Fibroblast of lung (primary cell): ENCODE data around the gene PNMA6E. TPM values are rescaled to one million over a fixed set of nuclear protein-coding genes. Genes with fewer than 3 reads are reported as not detected.

Experiments used
- DNase-seq, 2 donors: peaks; one replicate each; pipeline versions ENCODE4 v3.0.0 to v3.0.0-alpha.2; 2010; ENCODE audit warnings: low read depth in 2 of 2
- H2AFZ ChIP-seq: 2 replicates; pipeline ENCODE4 v1.5.1; 2012; ENCODE audit warnings: low read length, control low read depth, inconsistent platforms
- H3K27ac ChIP-seq: 2 replicates; pipeline ENCODE4 v1.5.1; 2011; ENCODE audit warnings: low read length, control low read depth; ENCODE audit not compliant: insufficient read depth
- H3K27me3 ChIP-seq: 2 replicates; pipeline ENCODE4 v1.5.1; 2011; ENCODE audit warnings: mild to moderate bottlenecking, low read length; ENCODE audit not compliant: control insufficient read depth, insufficient read depth
- H3K36me3 ChIP-seq: 2 replicates; pipeline ENCODE4 v1.5.1; 2011; ENCODE audit warnings: low read length; ENCODE audit not compliant: control insufficient read depth, insufficient read depth
- H3K4me1 ChIP-seq: 2 replicates; pipeline ENCODE4 v1.5.1; 2011; ENCODE audit warnings: low read length; ENCODE audit not compliant: control insufficient read depth, insufficient read depth; ENCODE audit errors: extremely low read depth
- H3K4me2 ChIP-seq: 2 replicates; pipeline ENCODE4 v1.5.1; 2011; ENCODE audit warnings: low read length, control low read depth; ENCODE audit not compliant: insufficient read depth; ENCODE audit errors: extremely low read depth
- H3K4me3 ChIP-seq, 4 experiments: fragments of 200-600 bp in 1 of 4; sonication (generic) in 1 of 4; replicated peaks in 1 of 4; 2 replicates each; pipeline ENCODE4 v1.5.1; 2011 to 2016; ENCODE audit warnings: low read length in 4 of 4, low read depth in 3 of 4, mild to moderate bottlenecking in 3 of 4, control low read depth in 2 of 4, inconsistent platforms in 1 of 4, mixed read lengths in 1 of 4; ENCODE audit not compliant: insufficient read depth in 1 of 4; ENCODE audit errors: control extremely low read depth in 1 of 4
- H3K79me2 ChIP-seq: 2 replicates; pipeline ENCODE4 v1.5.1; 2012; ENCODE audit warnings: mild to moderate bottlenecking, low read length, inconsistent platforms; ENCODE audit not compliant: control insufficient read depth, insufficient read depth
- H3K9ac ChIP-seq: 2 replicates; pipeline ENCODE4 v1.5.1; 2011; ENCODE audit warnings: mild to moderate bottlenecking, low read length, control low read depth; ENCODE audit not compliant: insufficient read depth
- H3K9me3 ChIP-seq: 2 replicates; pipeline ENCODE4 v1.5.1; 2012; ENCODE audit warnings: low read depth, low read length; ENCODE audit not compliant: control insufficient read depth, insufficient read depth
- H4K20me1 ChIP-seq: 2 replicates; pipeline ENCODE4 v1.5.1; 2011; ENCODE audit warnings: low read length; ENCODE audit not compliant: control insufficient read depth, insufficient read depth; ENCODE audit errors: extremely low read depth
- CTCF ChIP-seq, 2 donors: IDR thresholded peaks in 1 of 2; conservative IDR thresholded peaks in 1 of 2; 1 replicate in 1 of 2; 2 replicates in 1 of 2; pipeline ENCODE4 v1.5.1; 2011 to 2012; ENCODE audit warnings: low read length in 2 of 2, control low read depth in 1 of 2, inconsistent platforms in 1 of 2, low read depth in 1 of 2, mild to moderate bottlenecking in 1 of 2
- EZH2 ChIP-seq: IDR thresholded peaks from 2 replicates; pipeline ENCODE4 v1.5.1; 2012; ENCODE audit warnings: low read length, control low read depth, mild to moderate bottlenecking; ENCODE audit errors: missing control alignments
- polyA plus RNA-seq, 2 donors: library from polyadenylated mRNA; depleted of rRNA in 1 of 2; stranded (reverse) in 1 of 2; unstranded in 1 of 2; fragments of >200 nt; gene quantifications; 2 replicates each; pipeline ENCODE4 v1.2.1, GENCODE V29; 2011 to 2012; ENCODE audit warnings: missing spikeins in 1 of 2
- total RNA-seq: library from RNA; depleted of rRNA; stranded (reverse); fragments of >200 nt; gene quantifications from 2 replicates; pipeline ENCODE4 v1.2.1, GENCODE V29; 2014

The PNMA6E gene
- total and polyA plus RNA-seq, 2 donors (not counting 1 experiment from before 2014, with no cell fraction given), result not detected

GRCh38 chrX:153435845-153436244 lies 34.7 kb upstream of the PNMA6E start:
- no peaks in the 10 kb centered on the region for H3K27me3 ChIP-seq
- no peaks in the 10 kb centered on the region for H3K4me1 ChIP-seq
- H4K20me1 ChIP-seq, result no peaks in the 10 kb centered on the region
- H3K4me3 ChIP-seq, result no peak overlapping the region
- no peak for TF ChIP-seq EZH2
- no peak overlapping the region for H3K4me2 ChIP-seq
- H2AFZ ChIP-seq, result no peak overlapping the region
- no peaks in the 10 kb centered on the region for H3K79me2 ChIP-seq
- no peaks in the 10 kb centered on the region for H3K36me3 ChIP-seq
- H3K27ac ChIP-seq, result no peak overlapping the region
- no peak overlapping the region for H3K9ac ChIP-seq
- DNase-seq, result no peak
- no peaks in the 10 kb centered on the region for H3K9me3 ChIP-seq

GRCh38 chrX:153434801-153435200 lies 33.7 kb upstream of the PNMA6E start:
- Histone ChIP-seq H3K4me2 (no peak overlapping the region), H3K9me3 (no peaks in the 10 kb centered on the region), H3K79me2 (no peaks in the 10 kb centered on the region), H3K4me1 (no peaks in the 10 kb centered on the region), H3K4me3 (no peak overlapping the region), H4K20me1 (no peaks in the 10 kb centered on the region), H3K27ac (no peak overlapping the region), H2AFZ (no peak overlapping the region), H3K36me3 (no peaks in the 10 kb centered on the region), H3K27me3 (no peaks in the 10 kb centered on the region), H3K9ac (no peak overlapping the region)
- TF ChIP-seq EZH2, result no peak
- DNase-seq, result no peak

GRCh38 chrX:153433781-153434285 lies 32.7 kb upstream of the PNMA6E start:
- no peaks in the 10 kb centered on the region for H3K79me2 ChIP-seq
- no peak overlapping the region for H3K9ac ChIP-seq
- no peak overlapping the region for H2AFZ ChIP-seq
- no peaks in the 10 kb centered on the region for H4K20me1 ChIP-seq
- no peak for TF ChIP-seq CTCF (conservative IDR thresholded peaks at IDR 0.05 in 1 of 2, IDR thresholded peaks at IDR 0.05 in 1 of 2; ENCODE audit: low read depth in 1 of 2, low read length in 2 of 2)
- TF ChIP-seq EZH2, result no peak
- no peaks in the 10 kb centered on the region for H3K9me3 ChIP-seq
- H3K4me3 ChIP-seq, result no peak overlapping the region
- no peak for DNase-seq
- no peak overlapping the region for H3K4me2 ChIP-seq
- no peaks in the 10 kb centered on the region for H3K4me1 ChIP-seq
- no peak overlapping the region for H3K27ac ChIP-seq
- no peaks in the 10 kb centered on the region for H3K27me3 ChIP-seq
- no peaks in the 10 kb centered on the region for H3K36me3 ChIP-seq

- Histone ChIP-seq H3K79me2 (no peaks in the 10 kb centered on the region), H3K36me3 (no peaks in the 10 kb centered on the region), H3K4me1 (no peaks in the 10 kb centered on the region), H4K20me1 (no peaks in the 10 kb centered on the region), H3K4me3 (no peak overlapping the region), H3K27me3 (no peaks in the 10 kb centered on the region), H3K9me3 (no peaks in the 10 kb centered on the region), H2AFZ (no peak overlapping the region), H3K27ac (no peak overlapping the region), H3K9ac (no peak overlapping the region), H3K4me2 (no peak overlapping the region)
- no peak for TF ChIP-seq CTCF (conservative IDR thresholded peaks at IDR 0.05 in 1 of 2, IDR thresholded peaks at IDR 0.05 in 1 of 2; ENCODE audit: low read depth in 1 of 2, low read length in 2 of 2)
- no peak for TF ChIP-seq EZH2
- no peak for DNase-seq
These were observed 32.1 kb upstream of the PNMA6E start for GRCh38 chrX:153433161-153433680.
